Activated CD4-positive, alpha-beta T cell treated with anti-CD3 and anti-CD28 coated beads for 36 hours (primary cell): ENCODE results near the gene MORN2. TPM values are rescaled to one million over a fixed set of nuclear protein-coding genes. Genes with fewer than 3 reads are reported as not detected.
A peak's percentile ranks its signal among the peaks of the same experiment; 100 is the strongest.
"Not testable (repeated sequence)": the region's sequence is repeated elsewhere in the genome, so short reads cannot be mapped to it uniquely, and the experiment has no call there.

Experiments used
- ATAC-seq: fragments of 200-7000 bp; cut with Tn5 transposase; one replicate; pipeline ENCODE4 v1.10.0; 2021; ENCODE audit warnings: mild to moderate bottlenecking, moderate library complexity
- CTCF ChIA-PET: fragments of 350-600 bp; sonication (Branson Sonifier 250); formaldehyde crosslinking; loops from one replicate; lab custom pipeline; 2021; ENCODE audit warnings: antibody characterized with exemption; lab: Charles Lee
- POLR2A ChIA-PET: fragments of 350-600 bp; sonication (Branson Sonifier 250); formaldehyde crosslinking; loops from one replicate; lab custom pipeline; 2021; ENCODE audit warnings: antibody characterized with exemption, inconsistent platforms; lab: Charles Lee
- DNase-seq: peaks from one replicate; pipeline ENCODE4 v3.0.0-alpha.2; 2020
- H3K27ac Mint-ChIP-seq: one replicate; pipeline ENCODE4 v1.8.0; 2021; ENCODE audit warnings: mixed read lengths
- H3K27me3 Mint-ChIP-seq: one replicate; pipeline ENCODE4 v1.8.0; 2021; ENCODE audit warnings: mixed read lengths
- H3K36me3 Mint-ChIP-seq: one replicate; pipeline ENCODE4 v1.8.0; 2021; ENCODE audit warnings: low read depth, mixed read lengths
- H3K4me1 Mint-ChIP-seq: one replicate; pipeline ENCODE4 v1.8.0; 2021; ENCODE audit warnings: mixed read lengths
- H3K4me3 Mint-ChIP-seq: one replicate; pipeline ENCODE4 v1.8.0; 2021; ENCODE audit warnings: mild to moderate bottlenecking, moderate library complexity, mixed read lengths
- H3K9me3 Mint-ChIP-seq: one replicate; pipeline ENCODE4 v1.8.0; 2021; ENCODE audit warnings: low read depth, mixed read lengths
- intact Hi-C, 2 experiments: fragments of 100-400 bp; cut with DNase I in 1 of 2; cut with micrococcal nuclease in 1 of 2; formaldehyde crosslinking; loops; one replicate each; pipeline versions ENCODE4 v1.14.2 to v1.15.1; 2022 to 2024; cut with DNase I, micrococcal nuclease
- total RNA-seq, 2 experiments: library from RNA; stranded (reverse); gene quantifications; one replicate each; pipeline ENCODE4 v1.2.3, GENCODE V29; 2021

Gene MORN2
- 1 to 10 TPM; 6.6 to 7.9 TPM for total RNA-seq

DNA sequence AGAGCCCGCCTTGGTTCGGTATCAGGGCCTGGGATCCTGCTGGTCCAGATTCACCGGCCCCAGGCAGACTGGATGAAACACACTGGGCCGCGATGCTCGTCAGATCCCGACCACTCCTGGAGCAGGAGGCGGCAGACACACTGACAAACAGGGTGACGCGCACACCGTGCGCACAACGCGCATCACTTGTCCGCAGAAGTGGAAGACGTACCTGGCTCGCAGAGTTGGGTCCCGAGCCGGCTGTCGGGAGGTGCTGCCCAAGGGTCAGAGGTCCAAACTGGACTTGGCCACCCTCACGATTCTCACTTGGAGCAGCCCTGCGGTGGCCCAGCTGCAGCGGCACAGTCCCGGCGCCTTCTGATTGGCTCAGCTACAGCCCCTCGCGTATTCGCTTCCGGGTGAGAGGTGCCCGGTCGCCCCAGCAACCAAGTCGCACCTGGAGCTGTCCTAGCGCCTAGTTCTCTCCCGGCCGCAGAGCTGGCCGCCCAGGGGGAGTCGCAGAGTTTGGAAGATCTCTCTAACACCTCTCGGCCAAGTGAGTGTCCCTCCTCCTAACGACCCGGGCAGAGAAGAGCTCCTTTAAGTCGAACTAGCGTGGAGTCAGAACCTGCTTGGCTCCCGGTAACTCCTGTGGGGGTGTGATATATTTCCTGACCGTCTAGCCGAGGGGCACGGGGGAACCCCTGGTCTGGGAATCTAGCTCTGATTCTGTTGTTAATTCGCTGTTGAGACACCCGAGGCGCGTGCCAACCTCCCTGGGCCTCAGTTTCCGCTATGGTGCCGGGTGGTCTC, at the start of gene MORN2, which contains the start of gene DHX57:
Gene MORN2 (plus strand): TSS at position 401 of the 792 bp plus-strand sequence.
Gene DHX57 (minus strand): TSS at position 359 of the 792 bp plus-strand sequence. CDS start 7,529 bp downstream, outside the sequence.
- no peaks in the 10 kb centered on the region for H3K27me3 Mint-ChIP-seq
- H3K4me1 Mint-ChIP-seq, result peaks cover 18% of the 10 kb centered on the region
- H3K27ac Mint-ChIP-seq, result peak within 1 kb of the TSS; percentile 90
- DNase-seq (peak; percentile 91), ATAC-seq (peak; percentile 99)
- H3K36me3 Mint-ChIP-seq, result peaks cover 11% of the 10 kb centered on the region
- ChIA-PET POLR2A (interaction anchor here (0.8 to 1.1 kb wide), 2 partner anchors 105 to 124 kb away, joined by 3 to 9 read pairs; partner anchors contain the start of gene SRSF7), CTCF (interaction anchor here (0.5 to 1.3 kb wide), 7 partner anchors 21 to 492 kb away, joined by 3 to 4 read pairs (median 3); no protein-coding TSS in a partner anchor)
- H3K4me3 Mint-ChIP-seq, result peak within 1 kb of the TSS; percentile 98
- peaks cover 7% of the 10 kb centered on the region for H3K9me3 Mint-ChIP-seq
- intact Hi-C loops, result loop anchor here (1.0 to 2.0 kb wide), 4 partner anchors 97 to 499 kb away; partner anchors contain the start of genes GEMIN6 (in 2 of the 2), ATL2 (in 1 of the 2) and SOS1 (in 1 of the 2)

GRCh38 chr2:38827539-38828145, 48.1 kb upstream of the MORN2 start:
- CTCF ChIA-PET, result interaction anchor here (0.5 to 1.1 kb wide), 5 partner anchors 11 to 246 kb away, joined by 3 to 4 read pairs (median 3); no protein-coding TSS in a partner anchor
- ATAC-seq, H3K9me3 Mint-ChIP-seq, H3K4me1 Mint-ChIP-seq, POLR2A ChIA-PET, H3K27me3 Mint-ChIP-seq, intact Hi-C loops, H3K4me3 Mint-ChIP-seq: not testable (repeated sequence)
- H3K27ac Mint-ChIP-seq, result peak overlapping the region; percentile 31
- H3K36me3 Mint-ChIP-seq, result peaks cover 24% of the 10 kb centered on the region
- DNase-seq, result peak; percentile 8

GRCh38 chr2:38828460-38828859, 47.3 kb upstream of the MORN2 start:
- H3K27me3 Mint-ChIP-seq, result no peaks in the 10 kb centered on the region
- no peak overlapping the region for H3K4me3 Mint-ChIP-seq
- ChIA-PET POLR2A (no interaction called here), CTCF (interaction anchor here (0.5 to 1.1 kb wide), 3 partner anchors 10 to 88 kb away, joined by 3 read pairs; no protein-coding TSS in a partner anchor)
- ATAC-seq (no peak), DNase-seq (no peak)
- no peak overlapping the region for H3K27ac Mint-ChIP-seq
- intact Hi-C loops, result no loop called here
- H3K4me1 Mint-ChIP-seq, result peaks cover 2% of the 10 kb centered on the region
- peaks cover 22% of the 10 kb centered on the region for H3K36me3 Mint-ChIP-seq
- no peaks in the 10 kb centered on the region for H3K9me3 Mint-ChIP-seq

GRCh38 chr2:38829971-38830370, 45.8 kb upstream of the MORN2 start:
- DNase-seq (no peak), ATAC-seq (no peak)
- no peak overlapping the region for H3K27ac Mint-ChIP-seq
- ChIA-PET POLR2A (no interaction called here), CTCF (no interaction called here)
- peaks cover 25% of the 10 kb centered on the region for H3K36me3 Mint-ChIP-seq
- peaks cover 2% of the 10 kb centered on the region for H3K4me1 Mint-ChIP-seq
- no peaks in the 10 kb centered on the region for H3K27me3 Mint-ChIP-seq
- no peaks in the 10 kb centered on the region for H3K9me3 Mint-ChIP-seq
- intact Hi-C loops, result no loop called here
- no peak overlapping the region for H3K4me3 Mint-ChIP-seq

DNA sequence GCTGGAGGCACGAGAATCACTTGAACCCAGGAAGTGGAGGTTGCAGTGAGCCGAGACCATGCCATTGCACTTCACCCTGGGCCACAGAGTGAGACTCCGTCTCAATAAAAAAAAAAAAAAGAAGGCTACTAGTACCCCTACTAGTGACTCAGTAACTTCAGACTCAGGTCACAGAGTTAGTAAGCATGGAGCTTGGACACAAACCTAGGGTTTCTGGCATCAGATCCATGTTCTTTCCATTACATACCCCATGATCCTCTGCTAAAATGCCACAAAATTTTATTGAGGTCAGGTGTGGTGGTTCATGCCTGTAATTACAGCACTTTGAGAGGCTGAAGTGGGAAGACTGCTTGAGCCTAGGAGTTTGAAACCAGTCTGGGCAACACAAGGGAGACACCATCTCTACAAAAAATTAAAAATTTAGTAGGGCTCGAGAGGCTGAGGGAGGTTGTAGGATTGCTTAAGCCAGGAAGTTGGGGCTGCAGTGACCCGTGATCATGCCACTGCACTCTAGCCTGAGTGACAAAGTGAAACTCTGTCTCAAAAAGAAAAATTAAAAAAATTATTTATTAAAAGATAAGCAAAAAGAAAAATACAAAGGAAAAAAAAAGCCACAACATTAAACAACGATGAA, 45.1 kb upstream of the MORN2 start:
- peaks cover 2% of the 10 kb centered on the region for H3K4me1 Mint-ChIP-seq
- CTCF ChIA-PET, result interaction anchor here (0.6 kb wide), 1 partner anchor 11 kb away, joined by 3 read pairs; no protein-coding TSS in a partner anchor
- no peaks in the 10 kb centered on the region for H3K9me3 Mint-ChIP-seq
- no peaks in the 10 kb centered on the region for H3K27me3 Mint-ChIP-seq
- DNase-seq, result no peak
- H3K4me3 Mint-ChIP-seq, result no peak overlapping the region
- intact Hi-C loops, result no loop called here
- ATAC-seq, result no peak
- H3K27ac Mint-ChIP-seq, result no peak overlapping the region
- H3K36me3 Mint-ChIP-seq, result peaks cover 23% of the 10 kb centered on the region
- POLR2A ChIA-PET, result interaction anchor here (0.6 kb wide), 1 partner anchor 387 kb away, joined by 4 read pairs; no protein-coding TSS in a partner anchor

DNA sequence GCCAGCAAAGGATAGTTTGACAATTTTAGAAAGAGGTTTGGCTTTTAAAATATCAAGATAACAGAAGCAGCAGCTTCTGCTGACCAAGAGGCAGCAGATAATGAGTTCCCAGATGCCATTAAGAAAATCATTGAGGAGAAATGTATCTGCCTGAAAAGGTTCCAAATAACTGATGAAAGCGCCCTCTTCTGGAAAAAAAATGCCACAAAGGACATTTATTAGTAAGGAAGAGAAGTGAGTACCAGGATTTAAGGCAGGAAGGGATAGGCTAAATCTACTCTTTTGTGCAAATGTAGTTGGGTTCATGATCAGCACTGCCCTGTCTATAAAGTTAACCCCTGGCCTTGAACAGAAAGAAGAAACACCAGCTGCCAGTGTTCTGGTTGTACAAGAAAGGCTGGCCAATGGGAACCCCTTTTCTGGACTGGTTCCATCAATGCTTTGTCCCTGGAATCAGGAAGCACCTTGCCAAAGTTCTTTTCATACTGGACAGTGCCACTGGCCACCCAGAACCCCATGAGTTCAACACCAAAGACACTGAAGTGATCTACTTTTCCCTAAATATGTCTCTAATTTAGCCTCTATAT, 40.7 kb upstream of the MORN2 start:
- Mint-ChIP-seq H3K4me3 (no peak overlapping the region), H3K27me3 (no peaks in the 10 kb centered on the region), H3K9me3 (no peaks in the 10 kb centered on the region), H3K4me1 (no peaks in the 10 kb centered on the region), H3K36me3 (peaks cover 14% of the 10 kb centered on the region), H3K27ac (no peak overlapping the region)
- intact Hi-C loops, result loop anchor here (2.0 to 5.0 kb wide), 4 partner anchors 253 to 298 kb away; no protein-coding TSS in a partner anchor
- DNase-seq (no peak), ATAC-seq (no peak)
- POLR2A ChIA-PET, result interaction anchor here (1.0 kb wide), 1 partner anchor 84 kb away, joined by 4 read pairs; the partner anchor contains the start of gene SRSF7
- CTCF ChIA-PET, result interaction anchor here (0.9 to 1.6 kb wide), 3 partner anchors 9 to 30 kb away, joined by 4 to 7 read pairs (median 5); no protein-coding TSS in a partner anchor

DNA sequence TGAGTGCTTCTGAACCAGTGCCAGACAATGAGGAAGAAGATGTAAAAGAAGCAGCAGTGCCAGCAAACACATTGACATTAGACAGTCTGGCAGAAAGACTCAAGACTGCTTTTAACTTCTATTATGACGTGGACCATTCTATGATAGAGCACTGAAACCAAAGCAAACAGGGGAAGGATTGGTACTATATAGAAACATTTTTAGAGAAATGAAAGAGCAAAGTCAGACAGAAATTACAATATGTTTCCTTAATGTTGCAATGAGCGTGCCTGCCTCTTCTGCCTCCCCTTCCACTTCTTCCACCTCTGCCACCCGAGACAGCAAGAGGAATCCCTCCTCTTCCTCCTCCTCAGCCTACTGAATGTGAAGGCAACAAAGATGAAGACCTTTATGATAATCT, 39.8 kb upstream of the MORN2 start:
- intact Hi-C loops, result loop anchor here (2.0 to 5.0 kb wide), 4 partner anchors 254 to 299 kb away; no protein-coding TSS in a partner anchor
- no peak overlapping the region for H3K27ac Mint-ChIP-seq
- H3K4me3 Mint-ChIP-seq, result no peak overlapping the region
- no peaks in the 10 kb centered on the region for H3K4me1 Mint-ChIP-seq
- peaks cover 17% of the 10 kb centered on the region for H3K36me3 Mint-ChIP-seq
- no peaks in the 10 kb centered on the region for H3K9me3 Mint-ChIP-seq
- DNase-seq, result no peak
- no peak for ATAC-seq
- ChIA-PET POLR2A (no interaction called here), CTCF (no interaction called here)
- no peaks in the 10 kb centered on the region for H3K27me3 Mint-ChIP-seq

DNA sequence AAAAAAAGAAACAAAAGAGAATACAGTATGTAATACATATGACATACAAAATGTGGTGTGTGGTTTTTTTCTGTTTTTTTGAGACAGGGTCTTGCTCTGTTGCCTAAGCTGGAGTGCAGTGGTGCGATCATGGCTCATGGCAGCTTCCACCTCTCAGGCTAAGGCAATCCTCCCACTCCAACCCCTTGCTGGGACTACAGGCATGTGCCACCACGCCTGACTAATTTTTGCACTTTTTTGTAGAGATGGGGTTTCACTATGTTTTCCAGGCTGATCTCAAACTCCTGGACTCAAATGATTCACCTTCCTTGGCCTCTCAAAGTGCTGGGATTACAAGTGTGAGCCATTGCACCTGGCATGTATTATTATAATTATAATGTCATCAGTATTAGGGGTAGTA, 39.0 kb upstream of the MORN2 start:
- Mint-ChIP-seq H3K4me1 (no peaks in the 10 kb centered on the region), H3K27me3 (no peaks in the 10 kb centered on the region), H3K27ac (no peak overlapping the region), H3K4me3 (no peak overlapping the region), H3K9me3 (no peaks in the 10 kb centered on the region), H3K36me3 (peaks cover 22% of the 10 kb centered on the region)
- CTCF ChIA-PET, result no interaction called here
- intact Hi-C loops, result loop anchor here (5.0 kb wide), 3 partner anchors 254 to 299 kb away; no protein-coding TSS in a partner anchor
- DNase-seq (no peak), ATAC-seq (no peak)
- POLR2A ChIA-PET, result interaction anchor here (0.6 to 1.0 kb wide), 2 partner anchors 60 to 89 kb away, joined by 3 to 6 read pairs; no protein-coding TSS in a partner anchor

DNA sequence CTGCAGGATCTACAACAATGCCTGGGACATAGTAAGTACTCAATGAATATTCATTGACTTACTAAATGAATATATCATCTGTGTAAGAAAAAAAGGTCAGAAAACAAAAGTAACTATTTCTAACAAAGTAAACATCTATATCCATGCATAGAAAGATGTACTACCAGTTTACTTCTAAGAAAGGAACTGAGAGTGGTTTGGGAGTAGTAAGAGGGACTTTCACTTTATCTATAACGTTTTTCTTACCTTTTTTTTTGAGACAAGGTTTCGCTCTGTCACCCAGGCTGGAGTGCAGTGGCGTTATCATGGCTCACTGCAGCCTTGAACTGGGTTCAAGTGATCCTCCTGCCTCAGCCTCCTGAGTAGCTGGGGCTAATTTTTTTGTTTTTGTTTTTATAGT, 25.7 kb upstream of the MORN2 start:
- Mint-ChIP-seq H3K36me3 (peaks cover 19% of the 10 kb centered on the region), H3K9me3 (no peaks in the 10 kb centered on the region), H3K4me1 (no peaks in the 10 kb centered on the region), H3K27me3 (no peaks in the 10 kb centered on the region), H3K4me3 (no peak overlapping the region), H3K27ac (no peak overlapping the region)
- ChIA-PET POLR2A (no interaction called here), CTCF (no interaction called here)
- no peak for DNase-seq
- intact Hi-C loops, result no loop called here
- ATAC-seq, result peak; percentile 26

GRCh38 chr2:38856165-38856564, 19.6 kb upstream of the MORN2 start:
- ChIA-PET POLR2A (interaction anchor here (0.5 kb wide), 1 partner anchor 1609 kb away, joined by 3 read pairs; no protein-coding TSS in a partner anchor), CTCF (interaction anchor here (0.6 kb wide), 1 partner anchor 107 kb away, joined by 4 read pairs; no protein-coding TSS in a partner anchor)
- Mint-ChIP-seq H3K36me3 (peaks cover 30% of the 10 kb centered on the region), H3K27ac (no peak overlapping the region), H3K4me1 (no peaks in the 10 kb centered on the region), H3K9me3 (no peaks in the 10 kb centered on the region), H3K4me3 (no peak overlapping the region), H3K27me3 (no peaks in the 10 kb centered on the region)
- no peak for ATAC-seq
- DNase-seq, result no peak
- intact Hi-C loops, result no loop called here
